Fibroblast of lung (primary cell): Measurements from ENCODE around the gene POLD3.

Source experiments
- CTCF ChIP-seq, 2 donors: IDR thresholded peaks in 1 of 2; conservative IDR thresholded peaks in 1 of 2; 1 replicate in 1 of 2; 2 replicates in 1 of 2; pipeline ENCODE4 v1.5.1; 2011 to 2012; ENCODE audit warnings: low read length in 2 of 2, control low read depth in 1 of 2, inconsistent platforms in 1 of 2, low read depth in 1 of 2, mild to moderate bottlenecking in 1 of 2
- EZH2 ChIP-seq: IDR thresholded peaks from 2 replicates; pipeline ENCODE4 v1.5.1; 2012; ENCODE audit warnings: low read length, control low read depth, mild to moderate bottlenecking; ENCODE audit errors: missing control alignments

GRCh38 chr11:74583024-74583624, 9.3 kb upstream of the POLD3 start:
- TF ChIP-seq EZH2 (no peak), CTCF (conservative IDR thresholded peaks at IDR 0.05 in 1 of 2, IDR thresholded peaks at IDR 0.05 in 1 of 2; ENCODE audit: low read depth in 1 of 2, low read length in 2 of 2) (no peak)
